Keratinocyte (primary cell): ENCODE data around the gene SLBP. TPM values are rescaled to one million over a fixed set of nuclear protein-coding genes. Genes with fewer than 3 reads are reported as not detected.

ENCODE experiments used
- DNase-seq: peaks from one replicate; pipeline ENCODE4 v3.0.0-alpha.2; 2011; ENCODE audit warnings: low read depth, missing footprints, low spot score
- FAIRE-seq: peaks from 2 replicates; lab custom pipeline; 2011; peaks lifted over from hg19 to GRCh38; lab: Jason Lieb, UNC
- H2AFZ ChIP-seq: 2 replicates; pipeline ENCODE4 v1.6.0; 2012; ENCODE audit warnings: low read length, control low read depth, inconsistent platforms; ENCODE audit not compliant: control insufficient read depth
- H3K27ac ChIP-seq: 2 replicates; pipeline ENCODE4 v1.5.1; 2011; ENCODE audit warnings: low read length; ENCODE audit not compliant: control insufficient read depth, insufficient read depth
- H3K27me3 ChIP-seq: 3 replicates; pipeline ENCODE4 v1.6.0; 2011; ENCODE audit warnings: low read length; ENCODE audit not compliant: control insufficient read depth, insufficient read depth; ENCODE audit errors: extremely low read depth
- H3K36me3 ChIP-seq, 2 experiments: 2 replicates in 1 of 2; 3 replicates in 1 of 2; pipeline ENCODE4 v1.5.1; 2011; ENCODE audit warnings: low read length in 2 of 2, mild to moderate bottlenecking in 1 of 2; ENCODE audit not compliant: control insufficient read depth in 2 of 2, insufficient read depth in 2 of 2; ENCODE audit errors: extremely low read depth in 1 of 2
- H3K4me1 ChIP-seq: 3 replicates; pipeline ENCODE4 v1.5.1; 2011; ENCODE audit warnings: low read length; ENCODE audit not compliant: control insufficient read depth, insufficient read depth; ENCODE audit errors: extremely low read depth
- H3K4me2 ChIP-seq: 3 replicates; pipeline ENCODE4 v1.6.0; 2011; ENCODE audit warnings: low read depth, low read length; ENCODE audit not compliant: control insufficient read depth, insufficient read depth; ENCODE audit errors: extremely low read depth
- H3K4me3 ChIP-seq, 3 experiments: fragments of 200-600 bp in 1 of 3; sonication (generic) in 1 of 3; 2 replicates in 2 of 3; 3 replicates in 1 of 3; pipeline ENCODE4 v1.5.1; 2011 to 2016; ENCODE audit warnings: low read length in 3 of 3, mild to moderate bottlenecking in 3 of 3, control low read depth in 2 of 3, inconsistent platforms in 1 of 3, low read depth in 1 of 3, mixed read lengths in 1 of 3, mixed run types in 1 of 3, moderate library complexity in 1 of 3; ENCODE audit not compliant: control insufficient read depth in 2 of 3, insufficient read depth in 2 of 3; ENCODE audit errors: extremely low read depth in 1 of 3
- H3K79me2 ChIP-seq: 2 replicates; pipeline ENCODE4 v1.6.0; 2012; ENCODE audit warnings: low read length; ENCODE audit not compliant: control insufficient read depth, insufficient read depth
- H3K9ac ChIP-seq: 3 replicates; pipeline ENCODE4 v1.6.0; 2011; ENCODE audit warnings: low read length; ENCODE audit not compliant: control insufficient read depth, insufficient read depth; ENCODE audit errors: extremely low read depth
- H3K9me1 ChIP-seq: 3 replicates; pipeline ENCODE4 v1.6.0; 2011; ENCODE audit warnings: low read length; ENCODE audit not compliant: control insufficient read depth, insufficient read depth; ENCODE audit errors: extremely low read depth
- H3K9me3 ChIP-seq: 2 replicates; pipeline ENCODE4 v1.5.1; 2012; ENCODE audit warnings: low read depth, low read length; ENCODE audit not compliant: control insufficient read depth
- H4K20me1 ChIP-seq: 3 replicates; pipeline ENCODE4 v1.6.0; 2011; ENCODE audit warnings: low read length; ENCODE audit not compliant: control insufficient read depth, insufficient read depth; ENCODE audit errors: extremely low read depth
- CTCF ChIP-seq, 3 experiments: IDR thresholded peaks in 1 of 3; conservative IDR thresholded peaks in 1 of 3; optimal IDR thresholded peaks in 1 of 3; 2 replicates in 2 of 3; 3 replicates in 1 of 3; pipeline versions ENCODE3 to v1.5.1; 2011; ENCODE audit warnings: low read length in 3 of 3, mild to moderate bottlenecking in 3 of 3, moderate library complexity in 2 of 3, control low read depth in 1 of 3, inconsistent platforms in 1 of 3; ENCODE audit not compliant: insufficient read depth in 2 of 3; ENCODE audit errors: extremely low read depth in 1 of 3
- EZH2 ChIP-seq: IDR thresholded peaks from one replicate; pipeline ENCODE4 v1.6.1; 2012; ENCODE audit warnings: inconsistent platforms, mild to moderate bottlenecking, low read length, moderate library complexity
- dilution Hi-C: fragments of 300-500 bp; cut with MboI; formaldehyde crosslinking; loops from one replicate; pipeline ENCODE4 v1.7.0; 2020; ENCODE audit warnings: low sequenced_read_pairs; ENCODE audit not compliant: extremely low pct_ligation_motif_present
- polyA plus RNA-seq, 5 experiments: library from polyadenylated mRNA; depleted of rRNA in 3 of 5; stranded (reverse) in 3 of 5; stranded (forward) in 1 of 5; unstranded in 1 of 5; fragments of >200 nt; gene quantifications; 1 replicate in 1 of 5; 2 replicates in 3 of 5; 3 replicates in 1 of 5; pipeline versions ENCODE4 v1.2.1 to v1.2.3, GENCODE V29; 2011 to 2012; ENCODE audit warnings: missing spikeins in 2 of 5, low read depth in 1 of 5, low replicate concordance in 1 of 5

SLBP gene
- polyA plus RNA-seq, 1 donor (not counting 4 experiments of a cell fraction or from before 2014, with no cell fraction given), result 90.6 TPM

GRCh38 chr4:1715002-1715758, 3.1 kb upstream of the SLBP start:
- no peak overlapping the region for H3K9ac ChIP-seq
- dilution Hi-C loops, result no loop called here
- TF ChIP-seq CTCF (optimal IDR thresholded peaks at IDR 0.05 in 1 of 3, IDR thresholded peaks at IDR 0.05 in 1 of 3, conservative IDR thresholded peaks at IDR 0.05 in 1 of 3; ENCODE audit: extremely low read depth in 1 of 3, insufficient read depth in 2 of 3, low read length in 3 of 3), result no peak
- no peak for TF ChIP-seq EZH2
- H3K4me2 ChIP-seq, result no peak overlapping the region
- H2AFZ ChIP-seq, result no peak overlapping the region
- H3K4me3 ChIP-seq, result no peak overlapping the region
- no peak for FAIRE-seq
- H3K27me3 ChIP-seq, result no peaks in the 10 kb centered on the region
- peaks cover 17% of the 10 kb centered on the region for H3K4me1 ChIP-seq
- no peaks in the 10 kb centered on the region for H3K9me3 ChIP-seq
- peaks cover 7 to 15% of the 10 kb centered on the region in 2 experiments for H3K36me3 ChIP-seq
- H4K20me1 ChIP-seq, result no peaks in the 10 kb centered on the region
- H3K27ac ChIP-seq, result no peak overlapping the region
- H3K79me2 ChIP-seq, result peaks cover 61% of the 10 kb centered on the region
- H3K9me1 ChIP-seq, result no peaks in the 10 kb centered on the region
- DNase-seq, result no peak

GRCh38 chr4:1714303-1715001, 2.3 kb upstream of the SLBP start:
- DNase-seq (no peak), FAIRE-seq (peak; percentile 13)
- H3K79me2 ChIP-seq, result peaks cover 61% of the 10 kb centered on the region
- H3K27ac ChIP-seq, result no peak overlapping the region
- no peak overlapping the region for H3K4me3 ChIP-seq
- H3K4me1 ChIP-seq, result peaks cover 15% of the 10 kb centered on the region
- no peak overlapping the region for H3K9ac ChIP-seq
- dilution Hi-C loops, result no loop called here
- no peak overlapping the region for H2AFZ ChIP-seq
- H3K9me3 ChIP-seq, result no peaks in the 10 kb centered on the region
- no peak overlapping the region for H3K4me2 ChIP-seq
- H4K20me1 ChIP-seq, result peaks cover 4% of the 10 kb centered on the region
- no peak for TF ChIP-seq EZH2
- no peak for TF ChIP-seq CTCF (optimal IDR thresholded peaks at IDR 0.05 in 1 of 3, IDR thresholded peaks at IDR 0.05 in 1 of 3, conservative IDR thresholded peaks at IDR 0.05 in 1 of 3; ENCODE audit: extremely low read depth in 1 of 3, insufficient read depth in 2 of 3, low read length in 3 of 3)
- no peaks in the 10 kb centered on the region for H3K27me3 ChIP-seq
- H3K9me1 ChIP-seq, result no peaks in the 10 kb centered on the region
- H3K36me3 ChIP-seq, result peaks cover 7 to 19% of the 10 kb centered on the region in 2 experiments
